IPS-15b (cell line): Measurements from ENCODE around the gene LYAR.

Source experiments
- H3K27me3 ChIP-seq: one replicate; pipeline ENCODE4 v1.6.1; 2013; ENCODE audit warnings: low read length; ENCODE audit not compliant: control insufficient read depth, insufficient read depth
- H3K36me3 ChIP-seq: one replicate; pipeline ENCODE4 v1.6.1; 2013; ENCODE audit warnings: low read length; ENCODE audit not compliant: control insufficient read depth, insufficient read depth
- H3K4me1 ChIP-seq: one replicate; pipeline ENCODE4 v1.6.1; 2013; ENCODE audit warnings: mild to moderate bottlenecking, low read length; ENCODE audit not compliant: control insufficient read depth, insufficient read depth
- H3K4me3 ChIP-seq: one replicate; pipeline ENCODE4 v1.5.1; 2013; ENCODE audit warnings: low read depth, low read length
- H3K9ac ChIP-seq: one replicate; pipeline ENCODE4 v1.6.1; 2013; ENCODE audit warnings: low read depth, mild to moderate bottlenecking, low read length
- H3K9me3 ChIP-seq: one replicate; pipeline ENCODE4 v1.6.1; 2013; ENCODE audit warnings: mild to moderate bottlenecking, low read length; ENCODE audit not compliant: control insufficient read depth, insufficient read depth

Gene LYAR

GRCh38 chr4:4289941-4290850 lies at the start of gene LYAR, which contains the start of gene ZBTB49:
LYAR (minus strand) TSS chr4:4290154; CDS start chr4:4283742, 6,412 bp downstream.
ZBTB49 (plus strand) TSS chr4:4290251; CDS start chr4:4299946, 9,695 bp downstream.
- Histone ChIP-seq H3K4me1 (peaks cover 7% of the 10 kb centered on the region), H3K4me3 (peak within 1 kb of the TSS; percentile 88), H3K27me3 (no peaks in the 10 kb centered on the region), H3K36me3 (peaks cover 11% of the 10 kb centered on the region), H3K9me3 (no peaks in the 10 kb centered on the region), H3K9ac (peak within 1 kb of the TSS; percentile 71)

GRCh38 chr4:4339504-4340085 lies 49.6 kb upstream of the LYAR start:
- H3K9ac ChIP-seq, result no peak overlapping the region
- H3K4me1 ChIP-seq, result no peaks in the 10 kb centered on the region
- no peaks in the 10 kb centered on the region for H3K36me3 ChIP-seq
- H3K4me3 ChIP-seq, result no peak overlapping the region
- H3K9me3 ChIP-seq, result no peaks in the 10 kb centered on the region
- peaks cover 6% of the 10 kb centered on the region for H3K27me3 ChIP-seq

- H3K9me3 ChIP-seq, result no peaks in the 10 kb centered on the region
- no peaks in the 10 kb centered on the region for H3K4me1 ChIP-seq
- no peak overlapping the region for H3K9ac ChIP-seq
- no peak overlapping the region for H3K4me3 ChIP-seq
- H3K27me3 ChIP-seq, result peaks cover 3% of the 10 kb centered on the region
- no peaks in the 10 kb centered on the region for H3K36me3 ChIP-seq
Measured at GRCh38 chr4:4338210-4339001, 48.5 kb upstream of the LYAR start.

- Histone ChIP-seq H3K27me3 (peaks cover 3% of the 10 kb centered on the region), H3K4me1 (no peaks in the 10 kb centered on the region), H3K9ac (no peak overlapping the region), H3K36me3 (no peaks in the 10 kb centered on the region), H3K9me3 (no peaks in the 10 kb centered on the region), H3K4me3 (no peak overlapping the region)
Measured at GRCh38 chr4:4334798-4335520, 45.0 kb upstream of the LYAR start.

GRCh38 chr4:4333265-4333706 lies 43.3 kb upstream of the LYAR start:
- Histone ChIP-seq H3K36me3 (no peaks in the 10 kb centered on the region), H3K4me1 (no peaks in the 10 kb centered on the region), H3K9ac (no peak overlapping the region), H3K4me3 (no peak overlapping the region), H3K27me3 (peaks cover 3% of the 10 kb centered on the region), H3K9me3 (no peaks in the 10 kb centered on the region)

DNA sequence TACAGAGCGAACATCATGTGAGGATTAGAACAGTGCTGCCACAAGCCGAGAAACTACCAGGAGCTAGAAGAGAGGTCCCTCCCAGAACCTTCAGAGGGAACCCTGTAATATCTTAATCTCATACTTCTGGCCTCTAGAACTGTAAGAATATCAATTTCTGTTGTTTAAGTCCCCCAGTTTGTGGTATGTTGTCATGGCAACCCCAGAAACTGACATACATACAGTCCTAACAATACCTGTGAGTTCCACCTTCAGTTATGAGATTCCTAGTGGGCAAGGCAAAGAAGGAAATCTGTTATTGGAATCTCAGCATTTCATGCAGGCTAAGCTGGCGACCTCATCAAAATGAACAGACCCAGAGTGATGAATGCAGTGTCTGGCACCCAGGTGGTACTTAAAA lies 42.6 kb upstream of the LYAR start:
- H3K27me3 ChIP-seq, result peaks cover 3% of the 10 kb centered on the region
- no peaks in the 10 kb centered on the region for H3K9me3 ChIP-seq
- no peak overlapping the region for H3K9ac ChIP-seq
- no peaks in the 10 kb centered on the region for H3K36me3 ChIP-seq
- H3K4me1 ChIP-seq, result no peaks in the 10 kb centered on the region
- H3K4me3 ChIP-seq, result no peak overlapping the region

- H3K4me3 ChIP-seq, result no peak overlapping the region
- no peaks in the 10 kb centered on the region for H3K9me3 ChIP-seq
- H3K4me1 ChIP-seq, result no peaks in the 10 kb centered on the region
- no peak overlapping the region for H3K9ac ChIP-seq
- H3K36me3 ChIP-seq, result no peaks in the 10 kb centered on the region
- H3K27me3 ChIP-seq, result peaks cover 3% of the 10 kb centered on the region
Measured at GRCh38 chr4:4330794-4331193, 40.8 kb upstream of the LYAR start.

DNA sequence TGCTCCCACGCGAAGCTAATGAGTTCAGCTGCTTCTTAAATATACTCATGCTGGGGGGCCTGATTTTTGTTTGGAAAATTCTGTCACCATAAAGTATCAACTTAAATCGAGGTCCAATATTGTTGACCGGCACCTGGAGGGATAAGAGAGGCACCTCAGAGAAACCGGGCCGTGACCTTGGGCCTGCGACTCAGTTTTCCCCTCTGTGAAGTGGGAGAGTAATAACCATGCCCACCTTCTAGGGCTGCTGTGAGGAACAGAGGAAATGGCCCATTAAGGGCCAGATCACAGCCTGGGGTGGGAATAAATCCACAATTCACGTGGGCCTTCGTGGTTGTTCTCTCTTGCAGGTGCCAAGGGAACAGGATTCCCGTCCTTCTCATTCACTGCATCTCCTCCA lies 39.5 kb upstream of the LYAR start:
- no peak overlapping the region for H3K9ac ChIP-seq
- H3K9me3 ChIP-seq, result no peaks in the 10 kb centered on the region
- no peaks in the 10 kb centered on the region for H3K4me1 ChIP-seq
- no peaks in the 10 kb centered on the region for H3K36me3 ChIP-seq
- no peaks in the 10 kb centered on the region for H3K27me3 ChIP-seq
- no peak overlapping the region for H3K4me3 ChIP-seq

- Histone ChIP-seq H3K4me1 (no peaks in the 10 kb centered on the region), H3K36me3 (no peaks in the 10 kb centered on the region), H3K9me3 (no peaks in the 10 kb centered on the region), H3K4me3 (no peak overlapping the region), H3K27me3 (no peaks in the 10 kb centered on the region), H3K9ac (no peak overlapping the region)
Measured at GRCh38 chr4:4328840-4329239, 38.9 kb upstream of the LYAR start.

- Histone ChIP-seq H3K9ac (no peak overlapping the region), H3K4me1 (no peaks in the 10 kb centered on the region), H3K27me3 (no peaks in the 10 kb centered on the region), H3K36me3 (no peaks in the 10 kb centered on the region), H3K4me3 (no peak overlapping the region), H3K9me3 (no peaks in the 10 kb centered on the region)
Measured at GRCh38 chr4:4328206-4328605, 38.3 kb upstream of the LYAR start.

DNA sequence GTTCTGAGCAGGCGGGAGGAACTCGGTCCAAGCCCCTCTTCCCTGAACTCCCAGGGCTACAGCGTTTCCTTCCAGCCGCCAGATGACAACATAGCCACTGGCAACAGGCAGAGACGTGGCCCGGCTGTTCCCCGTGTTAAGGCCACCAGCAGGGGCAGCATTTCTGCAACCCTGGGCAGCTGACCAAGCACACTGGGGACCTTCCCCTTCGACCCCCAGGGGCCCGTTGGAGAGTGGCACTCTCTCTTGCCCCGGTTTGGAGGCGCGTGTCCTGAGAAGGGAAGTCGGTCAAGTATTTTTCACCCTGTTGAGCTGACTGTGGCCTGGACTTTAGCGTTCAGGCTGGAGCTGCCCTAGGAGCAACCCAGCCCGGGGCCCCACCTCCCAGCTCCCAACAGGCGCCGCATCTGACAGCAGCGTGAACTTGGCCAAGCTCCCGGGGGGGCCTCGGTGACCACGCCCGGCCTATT lies 37.7 kb upstream of the LYAR start:
- Histone ChIP-seq H3K4me3 (peak overlapping the region; percentile 22), H3K9me3 (no peaks in the 10 kb centered on the region), H3K4me1 (no peaks in the 10 kb centered on the region), H3K9ac (no peak overlapping the region), H3K36me3 (no peaks in the 10 kb centered on the region), H3K27me3 (no peaks in the 10 kb centered on the region)
